Karpas-422 (cell line): Measurements from ENCODE around the gene PDE11A. TPM values are rescaled to one million over a fixed set of nuclear protein-coding genes. Genes with fewer than 3 reads are reported as not detected.

Experiments used
- DNase-seq: peaks from one replicate; pipeline ENCODE4 v3.0.0-alpha.2; 2015
- H2AFZ ChIP-seq: fragments of 200-600 bp; sonication (generic); 2 replicates; pipeline ENCODE4 v1.6.1; 2014; ENCODE audit warnings: antibody characterized with exemption, low read length, mixed read lengths
- H3K27ac ChIP-seq: fragments of 200-600 bp; sonication (generic); 2 replicates; pipeline ENCODE4 v1.5.1; 2014; ENCODE audit warnings: mild to moderate bottlenecking, low read length, moderate library complexity
- H3K27me3 ChIP-seq: fragments of 200-600 bp; sonication (generic); 2 replicates; pipeline ENCODE4 v1.6.1; 2014; ENCODE audit warnings: low read length, mixed read lengths
- H3K36me3 ChIP-seq: fragments of 200-600 bp; sonication (generic); 2 replicates; pipeline ENCODE4 v1.6.1; 2014; ENCODE audit warnings: low read length, mixed read lengths; ENCODE audit not compliant: insufficient read depth
- H3K4me1 ChIP-seq: fragments of 200-600 bp; sonication (generic); 2 replicates; pipeline ENCODE4 v1.6.1; 2014; ENCODE audit warnings: mild to moderate bottlenecking, low read length, mixed read lengths
- H3K4me2 ChIP-seq: fragments of 200-600 bp; sonication (generic); 2 replicates; pipeline ENCODE4 v1.6.1; 2014; ENCODE audit warnings: low read length, low read depth, mild to moderate bottlenecking; ENCODE audit not compliant: poor library complexity, severe bottlenecking
- H3K4me3 ChIP-seq: fragments of 200-600 bp; sonication (generic); 2 replicates; pipeline ENCODE4 v1.5.1; 2014; ENCODE audit warnings: mild to moderate bottlenecking, antibody characterized with exemption, low read length, mixed read lengths
- H3K79me2 ChIP-seq: fragments of 200-600 bp; sonication (generic); 2 replicates; pipeline ENCODE4 v1.6.1; 2014; ENCODE audit warnings: mild to moderate bottlenecking, low read length, mixed read lengths
- H3K9ac ChIP-seq: fragments of 200-600 bp; sonication (generic); 2 replicates; pipeline ENCODE4 v1.6.0; 2014; ENCODE audit warnings: low read length
- H3K9me2 ChIP-seq: fragments of 200-600 bp; sonication (generic), shearing (Covaris generic); replicated peaks from 2 replicates; pipeline ENCODE4 v1.6.0; 2014; ENCODE audit warnings: mild to moderate bottlenecking, low read length, moderate library complexity; ENCODE audit not compliant: insufficient read depth
- H3K9me3 ChIP-seq: fragments of 300-700, 200-600 bp; sonication (generic); 2 replicates; pipeline ENCODE4 v1.6.1; 2014; ENCODE audit warnings: low read length, mixed read lengths
- H4K20me1 ChIP-seq: fragments of 200-600 bp; sonication (generic); 2 replicates; pipeline ENCODE4 v1.6.1; 2014; ENCODE audit warnings: mild to moderate bottlenecking, antibody characterized with exemption, low read length, low read depth; ENCODE audit not compliant: insufficient read depth
- total RNA-seq: library from RNA; depleted of rRNA; stranded (reverse); fragments of >200 nt; shearing (Covaris generic); gene quantifications from 2 replicates; pipeline ENCODE4 v1.2.3, GENCODE V29; 2014; ENCODE audit warnings: low replicate concordance

The PDE11A gene
- total RNA-seq, 1 experiment from 2014 or later = 0.52 TPM

- no peak overlapping the region for H2AFZ ChIP-seq
- no peaks in the 10 kb centered on the region for H3K9me3 ChIP-seq
- no peak overlapping the region for H3K4me2 ChIP-seq
- H3K27ac ChIP-seq = no peak overlapping the region
- no peaks in the 10 kb centered on the region for H3K36me3 ChIP-seq
- no peaks in the 10 kb centered on the region for H4K20me1 ChIP-seq
- no peak for DNase-seq
- no peak overlapping the region for H3K4me3 ChIP-seq
- no peaks in the 10 kb centered on the region for H3K79me2 ChIP-seq
- no peak overlapping the region for H3K9ac ChIP-seq
- no peaks in the 10 kb centered on the region for H3K9me2 ChIP-seq
- H3K4me1 ChIP-seq = no peaks in the 10 kb centered on the region
- no peaks in the 10 kb centered on the region for H3K27me3 ChIP-seq
Observed at GRCh38 chr2:177730363-177730762, 342.2 kb downstream of the PDE11A start.

- no peaks in the 10 kb centered on the region for H3K36me3 ChIP-seq
- no peaks in the 10 kb centered on the region for H3K27me3 ChIP-seq
- no peaks in the 10 kb centered on the region for H3K9me2 ChIP-seq
Observed at GRCh38 chr2:177728920-177729319, 343.7 kb downstream of the PDE11A start.

GRCh38 chr2:177728399-177728765, 344.2 kb downstream of the PDE11A start:
- Histone ChIP-seq H2AFZ (no peak overlapping the region), H3K9me3 (no peaks in the 10 kb centered on the region), H3K4me2 (no peak overlapping the region)

More at GRCh38 chr2:177728920-177729319, 343.7 kb downstream of the PDE11A start:
- H3K27ac ChIP-seq = no peak overlapping the region
- H2AFZ ChIP-seq = no peak overlapping the region
- no peak overlapping the region for H3K4me2 ChIP-seq
- DNase-seq = no peak
- no peak overlapping the region for H3K9ac ChIP-seq
- H3K4me1 ChIP-seq = no peaks in the 10 kb centered on the region
- no peaks in the 10 kb centered on the region for H4K20me1 ChIP-seq
- H3K79me2 ChIP-seq = no peaks in the 10 kb centered on the region
- H3K4me3 ChIP-seq = no peak overlapping the region
- no peaks in the 10 kb centered on the region for H3K9me3 ChIP-seq

GRCh38 chr2:177727577-177728398, 344.8 kb downstream of the PDE11A start:
- no peaks in the 10 kb centered on the region for H3K9me2 ChIP-seq
- H3K27me3 ChIP-seq = no peaks in the 10 kb centered on the region
- H3K9ac ChIP-seq = no peak overlapping the region
- H2AFZ ChIP-seq = no peak overlapping the region
- no peak overlapping the region for H3K27ac ChIP-seq
- H3K9me3 ChIP-seq = no peaks in the 10 kb centered on the region
- H3K4me1 ChIP-seq = no peaks in the 10 kb centered on the region
- H3K79me2 ChIP-seq = no peaks in the 10 kb centered on the region
- H3K36me3 ChIP-seq = no peaks in the 10 kb centered on the region
- no peaks in the 10 kb centered on the region for H4K20me1 ChIP-seq
- H3K4me2 ChIP-seq = no peak overlapping the region
- no peak overlapping the region for H3K4me3 ChIP-seq
- no peak for DNase-seq

More at GRCh38 chr2:177728399-177728765, 344.2 kb downstream of the PDE11A start:
- Histone ChIP-seq H4K20me1 (no peaks in the 10 kb centered on the region), H3K9me2 (no peaks in the 10 kb centered on the region), H3K27ac (no peak overlapping the region), H3K36me3 (no peaks in the 10 kb centered on the region), H3K79me2 (no peaks in the 10 kb centered on the region), H3K9ac (no peak overlapping the region), H3K27me3 (no peaks in the 10 kb centered on the region), H3K4me1 (no peaks in the 10 kb centered on the region), H3K4me3 (no peak overlapping the region)
- no peak for DNase-seq

GRCh38 chr2:177726931-177727348, 345.6 kb downstream of the PDE11A start:
- Histone ChIP-seq H3K79me2 (no peaks in the 10 kb centered on the region), H4K20me1 (no peaks in the 10 kb centered on the region), H3K9ac (no peak overlapping the region), H3K4me3 (no peak overlapping the region), H3K4me1 (no peaks in the 10 kb centered on the region), H3K4me2 (no peak overlapping the region), H3K36me3 (no peaks in the 10 kb centered on the region), H2AFZ (no peak overlapping the region), H3K9me2 (no peaks in the 10 kb centered on the region), H3K27me3 (no peaks in the 10 kb centered on the region), H3K9me3 (no peaks in the 10 kb centered on the region), H3K27ac (no peak overlapping the region)
- DNase-seq = no peak

GRCh38 chr2:177724398-177725287, 347.9 kb downstream of the PDE11A start:
- Histone ChIP-seq H3K79me2 (no peaks in the 10 kb centered on the region), H3K9me3 (no peaks in the 10 kb centered on the region), H3K4me3 (no peak overlapping the region), H3K27me3 (no peaks in the 10 kb centered on the region), H3K27ac (no peak overlapping the region), H2AFZ (no peak overlapping the region), H4K20me1 (no peaks in the 10 kb centered on the region), H3K36me3 (no peaks in the 10 kb centered on the region), H3K4me2 (no peak overlapping the region), H3K9ac (no peak overlapping the region), H3K4me1 (no peaks in the 10 kb centered on the region), H3K9me2 (no peaks in the 10 kb centered on the region)
- DNase-seq = peak; percentile 79

GRCh38 chr2:177723235-177723634, 349.3 kb downstream of the PDE11A start:
- no peak overlapping the region for H3K27ac ChIP-seq
- no peaks in the 10 kb centered on the region for H3K36me3 ChIP-seq
- no peak overlapping the region for H2AFZ ChIP-seq
- DNase-seq = no peak
- H3K9ac ChIP-seq = no peak overlapping the region
- no peaks in the 10 kb centered on the region for H3K9me3 ChIP-seq
- no peak overlapping the region for H3K4me3 ChIP-seq
- H3K9me2 ChIP-seq = no peaks in the 10 kb centered on the region
- no peaks in the 10 kb centered on the region for H3K27me3 ChIP-seq
- no peaks in the 10 kb centered on the region for H3K79me2 ChIP-seq
- no peaks in the 10 kb centered on the region for H4K20me1 ChIP-seq
- H3K4me2 ChIP-seq = no peak overlapping the region
- H3K4me1 ChIP-seq = no peaks in the 10 kb centered on the region

GRCh38 chr2:177721818-177722567, 350.6 kb downstream of the PDE11A start:
- H3K36me3 ChIP-seq = no peaks in the 10 kb centered on the region
- H2AFZ ChIP-seq = no peak overlapping the region
- no peak for DNase-seq
- no peaks in the 10 kb centered on the region for H3K79me2 ChIP-seq
- no peaks in the 10 kb centered on the region for H3K9me3 ChIP-seq
- no peak overlapping the region for H3K4me3 ChIP-seq
- no peaks in the 10 kb centered on the region for H3K27me3 ChIP-seq
- H3K9me2 ChIP-seq = no peaks in the 10 kb centered on the region
- H3K27ac ChIP-seq = no peak overlapping the region
- no peak overlapping the region for H3K9ac ChIP-seq
- H4K20me1 ChIP-seq = no peaks in the 10 kb centered on the region
- no peaks in the 10 kb centered on the region for H3K4me1 ChIP-seq
- no peak overlapping the region for H3K4me2 ChIP-seq
